Measurements from ENCODE around the gene NYAP2. TPM values are rescaled to one million over a fixed set of nuclear protein-coding genes. Genes with fewer than 3 reads are reported as not detected.

NYAP2 gene
- not detected in 2 replicates for total RNA-seq

DNA sequence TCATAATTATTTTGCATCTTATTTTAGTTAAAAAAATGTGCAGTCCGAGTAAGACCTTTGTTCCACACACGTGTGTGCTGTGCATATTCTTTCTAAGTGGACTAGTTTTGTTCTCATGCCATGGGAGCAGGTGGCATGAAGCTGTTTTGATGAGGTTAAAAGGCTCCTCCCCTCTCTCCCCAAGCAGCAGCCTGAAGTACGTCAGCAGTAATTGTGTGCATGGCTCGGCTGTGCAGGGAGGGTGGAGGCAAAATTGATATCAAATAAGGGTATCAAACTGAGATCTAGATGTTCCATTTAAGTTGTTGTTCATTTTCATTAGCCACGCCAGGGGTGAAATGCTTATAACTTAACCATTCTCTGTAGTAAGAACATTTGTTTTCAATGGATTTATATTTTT, at the start of gene NYAP2:
Gene NYAP2 (plus strand): TSS at position 207 of the 400 bp plus-strand sequence. CDS start 9,171 bp downstream, outside the sequence.
- intact Hi-C loops (cut with micrococcal nuclease): no loop called here

DNA sequence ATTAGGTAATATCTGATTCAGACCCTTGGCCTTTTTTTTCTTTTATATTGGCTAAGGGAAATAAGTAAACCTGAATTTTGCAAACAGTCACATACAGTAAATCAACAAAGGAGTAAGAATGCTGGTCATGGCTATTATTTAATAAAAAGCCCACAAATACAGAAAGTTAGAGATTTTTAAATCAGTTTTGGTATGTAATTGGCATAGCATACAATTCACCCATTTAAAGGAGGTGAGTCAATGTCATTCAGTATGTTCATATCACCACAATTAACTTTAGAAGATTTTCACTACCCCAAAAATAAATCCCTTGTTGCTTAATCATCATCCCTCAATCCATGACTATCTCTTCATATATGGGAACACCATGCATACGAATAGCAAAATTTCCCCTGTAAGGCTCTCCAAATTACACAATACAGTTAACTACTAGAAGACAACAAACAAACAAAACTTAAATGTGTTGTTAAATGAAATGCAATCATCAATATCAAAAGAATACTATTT, 45.9 kb upstream of the NYAP2 start:
- intact Hi-C loops (cut with micrococcal nuclease): no loop called here

DNA sequence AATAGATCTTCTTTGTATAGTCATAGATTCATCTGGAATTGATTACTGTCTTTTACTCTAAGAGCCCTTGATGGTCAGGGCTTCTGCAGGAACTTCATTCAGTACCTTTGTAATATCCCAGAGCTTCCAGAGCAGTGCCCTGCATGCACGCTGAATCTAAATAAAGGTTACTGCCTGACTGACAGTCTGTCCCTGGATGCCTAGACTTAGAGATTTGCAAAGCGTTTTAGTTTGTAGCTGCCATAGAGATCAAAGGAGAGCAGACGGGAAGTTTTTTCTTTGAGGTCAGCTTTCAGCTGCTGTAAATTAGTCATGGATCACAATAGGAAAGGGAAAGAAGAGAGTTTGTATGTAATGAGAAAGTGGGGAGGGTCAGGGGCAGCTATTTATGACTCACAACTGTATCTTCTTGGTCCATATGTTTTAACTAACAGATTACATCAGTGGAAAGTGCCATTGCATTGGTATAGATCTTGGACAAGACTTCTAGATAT, 45.2 kb upstream of the NYAP2 start:
- intact Hi-C loops (cut with micrococcal nuclease): no loop called here

DNA sequence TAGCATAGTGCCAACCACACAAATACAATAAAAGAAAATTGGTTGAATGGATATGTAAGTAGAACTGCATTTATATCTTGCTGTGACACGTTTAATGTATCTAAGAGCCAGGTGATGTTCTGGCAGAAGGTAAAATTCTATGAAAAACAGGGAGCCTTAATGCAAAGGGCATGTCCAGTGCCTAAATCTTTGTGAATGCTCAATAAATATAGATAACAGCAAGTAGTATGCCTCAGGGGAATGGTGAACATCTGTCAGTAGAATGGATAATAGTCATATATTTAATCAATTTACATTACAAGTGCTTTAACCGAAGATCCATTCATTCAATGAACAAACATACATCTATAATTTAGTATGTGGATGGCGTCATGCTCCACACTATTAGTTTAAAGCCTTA, 43.7 kb upstream of the NYAP2 start:
- intact Hi-C loops (cut with micrococcal nuclease): no loop called here

DNA sequence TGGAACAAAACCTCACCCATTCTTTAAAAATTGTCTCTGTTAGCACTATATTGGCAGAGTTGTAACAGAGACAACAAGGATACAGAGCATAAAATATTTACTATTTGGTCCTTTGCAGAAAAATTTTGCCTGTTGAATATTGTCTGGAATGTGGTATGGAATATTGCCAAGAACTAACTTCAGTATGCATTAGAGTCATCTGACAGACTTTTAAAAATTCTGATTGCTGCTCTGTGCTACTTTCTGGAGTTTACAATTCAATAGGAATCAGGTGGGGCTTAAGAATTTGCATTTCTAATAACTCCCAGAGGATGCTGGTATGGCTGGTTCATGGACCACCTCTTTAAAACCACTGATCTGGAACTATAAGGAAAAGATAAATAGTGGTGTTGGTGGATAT, 32.8 kb upstream of the NYAP2 start:
- intact Hi-C loops (cut with micrococcal nuclease): no loop called here

DNA sequence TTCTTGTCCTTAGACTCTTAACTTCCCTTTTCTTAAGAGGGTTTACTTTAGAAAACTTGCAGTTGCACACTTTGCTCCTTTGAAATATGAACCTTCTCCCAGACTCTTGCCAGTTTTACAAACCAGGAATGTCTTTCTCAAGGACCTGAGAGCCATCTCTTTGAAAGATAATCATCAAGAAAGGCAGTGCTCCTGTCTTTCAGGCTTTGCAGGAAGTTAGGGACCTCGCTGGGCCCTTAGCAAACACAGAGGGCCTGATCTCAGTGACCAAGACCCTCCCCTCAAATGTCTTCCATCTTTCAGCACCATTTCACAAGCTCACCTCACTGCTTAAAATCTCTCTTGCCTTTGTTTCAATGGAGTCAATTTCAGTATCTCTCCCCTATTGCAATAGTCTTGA, 32.0 kb upstream of the NYAP2 start:
- intact Hi-C loops (cut with micrococcal nuclease): no loop called here

DNA sequence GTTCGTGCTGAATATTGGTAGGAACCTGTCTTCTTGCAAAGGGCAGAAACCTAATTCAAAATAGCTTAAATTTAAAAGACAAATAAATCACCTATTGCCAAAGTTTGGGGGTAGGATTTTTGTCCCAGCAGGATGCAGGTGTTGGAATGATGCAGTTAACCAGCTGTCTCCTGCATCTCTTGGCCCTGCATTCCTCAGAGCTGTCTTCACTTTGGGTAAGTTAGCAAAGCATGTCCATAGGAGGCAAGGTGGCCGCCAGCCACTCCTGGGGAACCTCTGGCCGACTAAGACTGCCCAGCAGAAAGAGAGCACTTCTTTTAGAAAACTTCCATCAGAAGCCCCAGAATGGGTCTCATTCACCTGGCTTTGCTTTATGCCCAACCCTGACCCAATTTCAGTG, 20.5 kb upstream of the NYAP2 start:
- intact Hi-C loops (cut with micrococcal nuclease): no loop called here

DNA sequence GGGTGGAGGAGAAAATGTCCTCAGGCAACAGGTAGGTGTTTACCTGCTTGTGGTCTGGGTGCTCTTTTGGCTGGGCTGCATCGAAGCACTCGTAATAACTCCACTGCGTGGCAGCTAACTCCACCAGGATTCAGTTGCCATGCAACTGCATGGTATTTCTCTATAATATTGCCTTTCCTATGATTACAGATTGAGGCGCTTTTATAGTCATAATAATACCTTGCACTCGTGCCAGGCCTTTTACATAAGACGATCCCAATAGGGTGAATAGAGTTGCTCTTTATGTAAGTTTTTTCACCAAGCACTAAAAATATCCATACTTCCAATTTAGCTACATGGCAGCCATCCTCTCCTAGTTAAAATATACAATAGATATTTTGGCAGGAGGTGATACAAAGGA, 19.7 kb upstream of the NYAP2 start:
- intact Hi-C loops (cut with micrococcal nuclease): no loop called here

DNA sequence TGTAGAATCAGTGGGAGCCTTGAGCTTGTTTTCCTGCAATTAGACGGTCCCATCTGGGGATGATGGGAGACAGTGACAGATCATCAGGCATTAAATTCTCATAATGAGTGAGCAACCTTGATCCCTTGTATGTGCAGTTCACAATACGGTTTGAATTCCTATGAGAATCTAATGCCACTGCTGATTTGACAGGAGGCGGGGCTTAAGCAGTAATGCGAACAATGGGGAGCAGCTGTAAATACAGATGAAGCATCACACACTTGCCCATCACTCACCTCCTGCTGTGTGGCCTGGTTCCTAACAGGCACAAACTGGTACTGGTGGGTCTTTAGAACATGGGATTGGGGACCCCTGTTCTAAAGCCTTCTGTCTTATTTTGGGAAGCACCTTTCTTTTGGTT, 17.9 kb upstream of the NYAP2 start:
- intact Hi-C loops (cut with micrococcal nuclease): no loop called here

DNA sequence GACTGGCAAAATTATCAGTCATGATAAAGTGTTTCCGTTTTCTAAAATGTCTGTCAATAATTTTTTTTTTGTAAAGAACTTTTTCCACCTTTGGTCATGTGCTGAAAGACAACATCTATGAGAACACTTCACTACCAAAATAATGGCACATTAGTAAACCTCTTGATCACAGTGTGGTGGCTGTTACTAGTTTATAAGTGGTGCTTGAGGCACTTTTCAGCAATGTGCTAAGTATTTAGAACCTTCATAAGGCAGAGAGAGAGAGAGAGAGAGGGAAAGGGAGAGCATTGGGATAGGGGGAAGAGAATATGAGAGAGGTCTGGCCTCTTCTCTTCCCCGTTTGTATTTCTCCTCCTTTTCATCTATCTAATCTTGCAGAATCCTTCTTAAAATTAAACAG, 1.1 kb upstream of the NYAP2 start:
- intact Hi-C loops (cut with micrococcal nuclease): no loop called here

DNA sequence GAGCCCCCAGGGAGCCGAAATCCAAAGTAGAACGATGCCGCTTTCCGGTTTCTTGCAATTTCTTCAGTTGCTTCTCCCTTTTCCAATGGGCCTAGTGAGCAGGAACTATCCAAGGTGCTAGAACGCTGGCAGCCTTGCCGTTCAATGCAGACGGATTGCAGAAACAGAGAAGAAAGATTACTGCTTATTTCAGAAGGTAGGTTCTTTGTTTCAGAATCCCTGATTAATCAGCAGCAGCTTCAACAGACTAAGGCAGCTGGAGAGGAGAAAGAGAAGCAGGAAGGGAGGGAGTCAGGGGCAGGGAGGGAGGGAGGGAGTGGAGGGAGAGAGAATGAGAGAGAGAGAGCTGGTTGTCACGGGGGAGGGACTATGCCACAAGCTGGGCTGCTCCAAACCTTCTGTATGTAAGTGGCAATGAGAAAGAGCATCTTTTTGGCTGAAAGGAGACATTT, 576 bp downstream of the NYAP2 start:
- intact Hi-C loops (cut with micrococcal nuclease): no loop called here

DNA sequence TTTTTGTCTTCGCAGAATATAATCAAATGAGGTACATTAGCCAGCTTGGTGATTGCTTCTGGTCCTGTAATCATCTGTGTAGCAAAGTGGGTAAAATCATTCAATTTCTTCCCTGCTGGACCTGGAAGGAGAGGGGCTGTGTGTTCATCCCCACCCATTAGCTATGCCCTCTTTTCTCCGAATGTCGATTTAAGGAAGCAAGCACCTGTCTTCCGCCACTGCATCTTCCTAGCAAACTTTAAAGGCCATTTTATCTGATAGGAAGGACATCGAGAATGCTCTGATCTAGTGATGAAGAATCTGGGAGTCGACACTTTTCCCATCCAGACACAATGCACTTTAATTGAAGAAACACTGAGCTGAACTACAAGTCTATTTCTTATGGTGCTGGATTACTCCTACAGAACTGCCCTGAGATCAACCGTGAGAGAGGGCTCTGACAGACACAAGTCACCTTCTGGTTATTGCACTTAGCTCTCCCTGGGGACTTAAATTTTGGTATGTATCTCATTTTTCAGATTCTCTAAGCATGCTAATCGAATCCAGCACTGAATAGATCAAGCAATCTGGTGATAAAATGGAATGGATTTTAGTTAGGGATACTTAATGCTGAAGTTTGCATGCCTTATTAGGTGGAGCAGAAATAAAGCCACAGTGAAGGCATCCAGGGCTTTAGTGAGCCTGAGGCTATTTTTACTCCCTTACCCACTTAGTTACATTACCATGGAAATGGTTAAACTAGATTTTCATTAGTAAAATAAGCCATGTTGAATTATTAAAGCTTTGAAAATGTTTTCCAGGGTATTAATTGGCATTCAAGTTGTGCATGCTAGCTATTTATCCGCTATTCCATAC, 1.3 kb downstream of the NYAP2 start:
- intact Hi-C loops (cut with micrococcal nuclease): no loop called here

DNA sequence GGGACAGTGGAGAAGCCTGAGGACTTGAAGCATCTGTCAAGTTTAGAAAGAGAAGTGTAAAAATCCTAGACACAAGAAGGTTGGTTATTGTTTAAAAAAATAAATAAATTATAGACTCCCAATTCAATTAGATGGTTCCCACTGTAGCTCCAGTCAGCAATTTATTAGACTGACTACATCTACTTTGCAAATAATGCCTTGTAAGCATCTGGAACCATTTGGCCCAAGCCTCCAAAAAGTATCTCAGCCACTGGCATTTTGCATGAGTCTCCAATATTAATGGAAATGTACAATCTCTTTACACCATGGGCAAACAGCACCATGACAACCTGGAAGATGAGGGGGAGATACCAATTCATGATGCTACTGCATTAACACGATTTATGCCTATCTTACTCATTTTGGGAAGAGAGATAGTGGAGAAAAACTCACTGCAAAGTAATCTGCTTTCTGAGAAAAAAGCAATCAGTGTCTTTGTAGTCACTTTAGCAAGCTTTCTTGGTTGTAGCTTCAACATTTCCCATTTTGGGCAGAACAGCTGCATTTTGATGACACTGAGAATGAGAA, 2.8 kb downstream of the NYAP2 start:
- intact Hi-C loops (cut with micrococcal nuclease): no loop called here

DNA sequence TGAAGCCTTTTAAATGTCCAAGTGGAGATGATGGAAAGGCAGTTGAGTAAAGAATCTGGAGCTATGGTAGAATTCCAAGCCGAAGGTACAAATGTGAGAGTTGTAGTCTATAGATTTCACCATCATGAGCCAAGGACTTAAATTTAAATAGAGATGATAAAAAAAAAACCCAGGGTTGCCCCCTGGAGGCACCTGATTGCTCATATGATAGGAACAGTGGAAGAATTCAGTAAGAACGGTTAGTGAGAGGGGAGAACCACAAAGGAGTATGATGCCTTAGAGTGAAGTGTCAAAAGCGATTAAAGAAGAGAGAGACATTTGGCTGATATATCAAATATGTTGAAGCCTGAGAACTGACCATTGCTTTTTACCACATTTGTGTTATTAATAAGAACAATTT, 11.9 kb downstream of the NYAP2 start:
- intact Hi-C loops (cut with micrococcal nuclease): no loop called here

DNA sequence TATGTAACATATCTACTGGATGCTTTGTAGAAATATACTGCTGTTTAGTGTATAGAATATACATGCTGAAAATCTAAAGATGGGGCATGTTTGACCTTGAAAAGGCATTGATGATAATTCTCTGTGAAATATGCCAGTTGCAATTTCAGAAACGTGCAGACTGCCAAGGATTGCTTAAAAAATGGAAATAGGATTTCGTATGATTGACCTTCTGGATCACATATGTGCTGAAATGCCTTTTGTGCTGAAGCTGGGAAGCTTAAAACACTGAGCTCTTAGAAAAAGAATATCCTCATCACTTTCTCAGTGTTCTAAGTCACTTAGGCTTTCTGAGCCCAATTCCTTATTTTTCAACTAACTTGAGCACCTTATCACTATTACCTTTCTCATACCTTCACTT, 14.3 kb downstream of the NYAP2 start:
- intact Hi-C loops (cut with micrococcal nuclease): no loop called here

DNA sequence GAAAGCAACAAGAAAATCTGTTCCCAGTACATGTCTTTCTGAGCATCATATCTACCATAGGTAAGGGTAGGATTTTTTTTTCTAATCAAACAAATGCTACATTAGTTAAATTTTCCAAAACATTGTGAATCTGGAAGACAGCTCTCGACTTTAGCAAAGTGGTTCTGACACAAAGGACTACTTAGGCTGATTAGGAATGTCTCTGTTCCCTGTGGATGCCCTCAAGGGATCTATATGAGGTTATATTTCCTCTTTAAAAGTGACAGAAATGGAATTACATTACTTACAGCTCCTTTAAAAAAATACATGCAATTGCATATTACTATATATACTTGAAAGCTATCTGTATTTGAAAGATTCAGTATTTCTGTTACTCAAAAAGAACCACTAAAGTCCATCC, 15.4 kb downstream of the NYAP2 start:
- intact Hi-C loops (cut with micrococcal nuclease): no loop called here

DNA sequence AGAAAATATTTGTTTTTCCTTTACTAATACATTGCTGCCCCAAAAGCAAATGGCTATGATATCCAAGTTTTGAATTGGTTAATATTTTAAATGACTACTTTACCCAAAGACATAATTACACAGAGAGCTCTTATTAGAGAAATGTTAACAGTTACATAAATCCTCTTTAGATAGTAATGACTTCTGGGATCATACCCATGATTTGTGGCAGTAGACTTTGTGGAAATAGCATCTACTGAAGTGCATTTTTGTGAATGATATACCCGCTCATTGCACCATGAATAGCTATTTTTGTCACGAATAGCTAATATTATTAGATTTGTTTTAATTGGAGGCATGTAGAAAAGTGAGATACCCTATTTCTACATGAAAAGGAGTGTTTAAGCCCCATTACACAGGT, 15.8 kb downstream of the NYAP2 start:
- intact Hi-C loops (cut with micrococcal nuclease): no loop called here

DNA sequence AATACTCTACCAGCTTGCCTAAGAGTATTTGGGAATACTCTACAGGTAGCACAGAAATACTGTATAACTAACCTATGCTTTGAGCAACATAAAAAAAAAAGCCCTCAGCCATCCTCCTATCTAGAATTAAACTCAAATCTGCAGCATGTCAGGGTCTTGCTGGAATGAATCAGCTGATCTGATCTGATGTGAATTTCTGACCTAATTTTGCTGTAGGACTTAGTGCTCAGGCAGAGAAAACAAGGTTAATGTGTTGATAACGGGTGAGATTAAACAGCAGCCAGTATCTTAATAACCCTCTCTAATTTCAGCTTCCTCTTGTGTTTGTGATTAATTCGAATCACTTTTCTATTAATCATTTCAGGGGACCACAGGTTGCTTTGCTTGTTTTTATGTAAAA, 16.3 kb downstream of the NYAP2 start:
- intact Hi-C loops (cut with micrococcal nuclease): no loop called here

DNA sequence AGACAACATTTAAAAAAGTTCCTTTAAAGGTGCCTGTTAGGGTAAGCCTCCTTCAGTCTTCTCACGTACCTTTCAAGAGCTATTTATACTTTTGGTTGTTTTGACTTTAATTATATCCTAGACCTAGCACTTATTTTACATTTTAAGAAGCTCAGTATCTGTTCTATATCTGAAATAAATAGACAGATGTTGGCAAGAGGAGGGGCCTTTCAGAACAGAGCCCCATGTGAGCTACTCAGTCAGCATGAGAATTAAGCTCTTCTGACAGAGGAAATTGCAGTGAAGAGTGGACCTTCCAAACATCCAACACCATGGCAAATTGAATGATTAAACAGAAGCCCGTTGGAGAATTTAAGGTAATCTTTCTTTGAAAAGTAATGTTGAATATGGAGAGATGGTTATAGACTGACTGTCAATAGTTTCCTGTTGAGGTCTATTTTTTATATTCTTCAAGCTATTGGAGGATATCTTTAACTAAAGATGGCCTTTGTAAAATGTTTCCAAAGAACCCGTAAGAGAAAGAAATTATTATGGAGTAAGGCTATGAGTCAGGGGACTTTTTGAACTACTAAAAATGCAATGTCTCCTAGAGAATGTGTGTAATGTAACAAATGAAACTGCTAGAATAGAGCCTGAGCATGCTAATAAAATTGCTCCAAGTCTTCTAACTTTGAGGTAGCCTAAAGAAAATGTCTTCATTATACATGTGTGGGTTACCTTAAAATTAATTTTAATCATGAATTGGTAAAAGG, 17.3 kb downstream of the NYAP2 start:
- intact Hi-C loops (cut with micrococcal nuclease): no loop called here

DNA sequence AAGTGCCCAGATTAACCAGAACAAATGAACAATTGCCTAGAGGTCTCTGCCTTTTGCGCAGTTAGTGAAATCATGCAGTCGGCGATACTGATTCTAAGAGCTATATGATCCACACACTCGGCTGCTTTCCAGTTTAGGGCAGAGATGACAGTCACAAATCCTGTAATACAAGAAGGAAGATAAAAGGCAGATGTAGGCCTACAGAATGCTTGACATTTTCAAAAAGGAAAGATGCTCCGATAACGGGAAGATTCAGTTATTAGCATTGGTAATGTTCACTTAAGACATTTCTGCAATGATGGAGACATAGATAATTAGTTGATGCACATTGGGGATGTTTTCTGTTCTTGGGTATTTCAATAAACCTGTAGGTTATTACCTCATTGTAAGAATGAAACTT, 19.5 kb downstream of the NYAP2 start:
- intact Hi-C loops (cut with micrococcal nuclease): no loop called here

DNA sequence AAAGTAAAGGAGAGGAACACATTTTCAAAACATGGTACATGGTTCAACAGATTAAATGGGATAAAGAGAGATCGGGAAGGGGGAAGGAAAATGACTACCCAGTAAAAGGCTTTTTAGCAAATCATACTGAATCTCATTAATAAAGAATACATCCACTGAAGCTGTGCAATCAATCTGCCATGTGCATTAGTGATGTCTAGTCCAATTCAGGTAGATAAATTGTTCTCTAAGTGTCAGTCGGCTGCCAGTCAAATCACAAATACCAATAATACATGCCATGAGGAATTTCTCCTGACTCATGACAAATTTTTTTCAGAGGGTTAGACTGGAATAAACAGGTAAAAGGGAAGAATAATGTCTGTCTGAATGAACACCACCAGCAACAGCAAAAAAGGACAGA, 22.6 kb downstream of the NYAP2 start:
- intact Hi-C loops (cut with micrococcal nuclease): no loop called here

DNA sequence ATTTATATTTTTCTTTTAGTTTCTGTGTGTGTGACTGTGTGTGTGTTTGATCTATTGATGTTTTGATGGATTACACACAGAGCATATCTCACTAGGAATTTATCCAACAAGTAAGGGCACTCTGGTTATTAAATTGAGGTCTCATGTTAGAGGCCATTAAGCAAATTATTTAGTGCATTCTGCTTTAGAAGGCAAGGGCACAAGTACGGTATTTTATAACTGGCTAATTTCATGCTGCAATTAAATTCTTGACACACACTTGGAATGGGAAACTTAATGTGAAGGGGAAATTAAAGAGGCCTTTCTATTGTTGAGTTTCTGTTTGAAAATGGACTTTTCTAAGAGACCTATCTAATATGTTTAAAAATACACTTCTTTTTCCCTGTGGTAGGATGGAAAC, 25.8 kb downstream of the NYAP2 start:
- intact Hi-C loops (cut with micrococcal nuclease): no loop called here
